GM19324 (cell line): Measurements from ENCODE around the gene COMMD4.
A peak's percentile ranks its signal among the peaks of the same experiment; 100 is the strongest.
"Not testable (repeated sequence)": the region's sequence is repeated elsewhere in the genome, so short reads cannot be mapped to it uniquely, and the experiment has no call there.

Experiments
- ATAC-seq: cut with Tn5 transposase; IDR thresholded peaks from one replicate; pipeline ENCODE4 v1.9.1; 2021; ENCODE audit warnings: mild to moderate bottlenecking, moderate library complexity; ENCODE audit not compliant: unreplicated experiment, low FRiP score

COMMD4 gene

GRCh38 chr15:75335705-75336355 lies at the start of gene COMMD4:
Gene COMMD4, plus strand, starts transcription at chr15:75336063. Its CDS starts 27 bp downstream, at chr15:75336090.
- peak; percentile 58 for ATAC-seq

- ATAC-seq = not testable (repeated sequence)
Measured at GRCh38 chr15:75293660-75294059, 42.2 kb upstream of the COMMD4 start.

- ATAC-seq = not testable (repeated sequence)
Measured at GRCh38 chr15:75298541-75299310, 37.1 kb upstream of the COMMD4 start.

- ATAC-seq = not testable (repeated sequence)
Measured at GRCh38 chr15:75299311-75299688, 36.6 kb upstream of the COMMD4 start.

- ATAC-seq = not testable (repeated sequence)
Measured at GRCh38 chr15:75300026-75300425, 35.8 kb upstream of the COMMD4 start.

- no peak for ATAC-seq
Measured at GRCh38 chr15:75302318-75302717, 33.5 kb upstream of the COMMD4 start.

- not testable (repeated sequence) for ATAC-seq
Measured at GRCh38 chr15:75302753-75303152, 33.1 kb upstream of the COMMD4 start.

- no peak for ATAC-seq
Measured at GRCh38 chr15:75306188-75306587, 29.7 kb upstream of the COMMD4 start.

- no peak for ATAC-seq
Measured at GRCh38 chr15:75307778-75308390, 28.0 kb upstream of the COMMD4 start.

- no peak for ATAC-seq
Measured at GRCh38 chr15:75309711-75310110, 26.2 kb upstream of the COMMD4 start.

- not testable (repeated sequence) for ATAC-seq
Measured at GRCh38 chr15:75312548-75312947, 23.3 kb upstream of the COMMD4 start.

GRCh38 chr15:75313116-75313845 lies 22.6 kb upstream of the COMMD4 start:
- ATAC-seq = no peak

- ATAC-seq = no peak
Measured at GRCh38 chr15:75314552-75315290, 21.1 kb upstream of the COMMD4 start.

GRCh38 chr15:75319231-75319897 lies 16.5 kb upstream of the COMMD4 start:
- not testable (repeated sequence) for ATAC-seq

- ATAC-seq = no peak
Measured at GRCh38 chr15:75321711-75322110, 14.2 kb upstream of the COMMD4 start.

GRCh38 chr15:75325922-75326321 lies 9.9 kb upstream of the COMMD4 start:
- no peak for ATAC-seq

GRCh38 chr15:75327005-75327404 lies 8.9 kb upstream of the COMMD4 start:
- ATAC-seq = no peak

GRCh38 chr15:75327491-75327890 lies 8.4 kb upstream of the COMMD4 start:
- ATAC-seq = no peak

- ATAC-seq = no peak
Measured at GRCh38 chr15:75328493-75329314, 7.2 kb upstream of the COMMD4 start.
